GM21423 (cell line): ENCODE data around the gene LYSMD4.
"Not testable (repeated sequence)": the region's sequence is repeated elsewhere in the genome, so short reads cannot be mapped to it uniquely, and the experiment has no call there.

Experiments
- ATAC-seq: cut with Tn5 transposase; IDR thresholded peaks from one replicate; pipeline ENCODE4 v1.9.1; 2021; ENCODE audit warnings: mild to moderate bottlenecking, moderate library complexity; ENCODE audit not compliant: unreplicated experiment

The LYSMD4 gene

GRCh38 chr15:99733268-99734039, at the start of gene LYSMD4:
Gene LYSMD4, minus strand, starts transcription at chr15:99733437. Its CDS starts 1,438 bp downstream, at chr15:99731999.
- ATAC-seq: peak; percentile 99

- ATAC-seq: not testable (repeated sequence)
Measured at GRCh38 chr15:99782029-99782428, 48.8 kb upstream of the LYSMD4 start.

DNA sequence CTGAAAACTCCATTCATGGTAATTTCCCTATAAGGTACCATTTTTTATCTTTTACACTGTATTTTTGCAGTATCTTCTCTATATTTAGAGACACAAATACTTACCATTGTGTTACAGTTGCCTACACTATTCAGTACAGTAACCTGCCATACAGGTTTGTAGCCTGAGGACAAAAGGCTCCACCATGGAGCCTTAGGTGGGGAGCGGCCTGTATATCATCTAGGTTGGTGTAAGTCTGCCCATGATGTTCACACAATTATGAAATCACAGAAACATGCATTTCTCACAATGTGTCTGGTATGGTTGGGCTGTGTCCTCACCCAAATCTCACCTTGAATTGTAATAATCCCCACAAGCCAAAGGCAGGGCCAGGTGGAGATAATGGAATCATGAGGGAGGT, 43.9 kb upstream of the LYSMD4 start:
- ATAC-seq: no peak

DNA sequence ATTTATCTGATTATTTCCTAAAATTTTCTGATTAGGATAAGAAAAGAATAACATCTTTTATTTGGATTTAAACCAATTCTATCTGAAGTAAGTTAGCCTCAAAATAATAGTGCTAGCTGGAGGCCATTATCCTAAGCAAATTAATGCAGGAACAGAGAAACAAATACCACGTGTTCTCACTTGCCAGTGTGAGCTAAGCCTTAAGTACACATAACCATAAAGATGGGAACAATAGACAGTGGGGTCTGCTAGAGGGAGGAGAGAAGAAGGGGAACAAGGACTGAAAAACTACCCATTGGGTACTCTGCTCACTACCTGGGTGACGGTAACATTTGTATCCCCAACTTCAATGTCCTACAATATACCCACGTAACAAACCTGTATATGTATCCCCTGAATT, 31.3 kb upstream of the LYSMD4 start:
- no peak for ATAC-seq

DNA sequence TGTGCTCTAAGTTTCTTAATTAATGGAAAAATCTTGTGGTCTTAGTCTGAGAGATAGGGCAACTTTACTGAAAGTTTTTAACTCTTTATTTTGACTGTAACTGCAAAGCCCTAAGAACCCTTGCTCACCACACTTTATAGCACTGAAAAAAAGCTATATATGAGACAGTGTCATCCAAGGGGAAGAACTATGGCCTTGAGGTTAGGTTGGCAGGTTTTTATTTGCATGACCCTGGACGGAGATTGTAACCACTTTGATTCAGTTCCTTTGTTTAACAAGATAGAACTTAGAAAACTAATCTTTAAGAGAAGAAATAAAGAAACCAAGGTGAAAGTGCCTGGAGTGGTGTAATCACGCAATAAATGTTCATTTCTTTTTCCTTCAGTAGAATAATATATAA, 30.6 kb upstream of the LYSMD4 start:
- ATAC-seq: peak; percentile 79

DNA sequence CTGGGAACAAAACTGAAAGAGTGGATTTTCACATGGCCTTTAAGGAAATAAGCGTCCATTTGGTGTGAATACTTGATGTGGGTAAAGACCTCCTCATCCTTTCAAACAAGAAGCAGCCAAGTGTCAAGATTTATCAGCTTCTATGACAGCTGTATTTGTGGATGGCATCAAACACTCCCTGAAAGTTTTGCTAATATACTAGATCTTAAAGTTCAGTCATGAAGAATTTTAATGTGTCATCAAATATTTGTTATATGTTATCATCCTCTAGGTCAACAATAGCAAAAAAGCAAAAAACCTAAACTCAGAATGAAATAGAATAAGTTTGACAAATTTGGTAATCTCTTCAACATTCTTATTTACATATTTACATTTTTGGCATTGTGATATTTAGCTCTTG, 29.1 kb upstream of the LYSMD4 start:
- ATAC-seq: no peak

- ATAC-seq: peak; percentile 90
Measured at GRCh38 chr15:99755692-99756409, 22.6 kb upstream of the LYSMD4 start.

GRCh38 chr15:99753066-99753465, 19.8 kb upstream of the LYSMD4 start:
- no peak for ATAC-seq

- no peak for ATAC-seq
Measured at GRCh38 chr15:99752556-99752955, 19.3 kb upstream of the LYSMD4 start.

DNA sequence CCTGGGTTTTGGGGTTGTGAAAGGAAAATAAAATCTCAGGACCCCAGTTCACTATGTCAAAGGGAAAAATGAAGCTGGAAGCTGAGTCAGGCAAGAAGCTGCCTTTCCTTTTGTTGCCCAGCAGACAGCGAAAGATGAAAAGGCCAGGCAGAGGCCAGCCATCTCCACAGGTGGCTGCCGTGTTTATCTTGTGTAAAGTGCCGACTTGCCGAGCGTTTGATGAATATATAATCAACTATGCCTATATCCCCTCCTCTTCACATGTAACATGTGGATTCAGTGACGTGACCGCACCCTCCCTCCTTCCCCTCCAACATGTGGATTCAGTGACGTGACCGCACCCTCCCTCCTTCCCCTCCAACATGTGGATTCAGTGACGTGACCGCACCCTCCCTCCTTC, 17.1 kb upstream of the LYSMD4 start:
- not testable (repeated sequence) for ATAC-seq

DNA sequence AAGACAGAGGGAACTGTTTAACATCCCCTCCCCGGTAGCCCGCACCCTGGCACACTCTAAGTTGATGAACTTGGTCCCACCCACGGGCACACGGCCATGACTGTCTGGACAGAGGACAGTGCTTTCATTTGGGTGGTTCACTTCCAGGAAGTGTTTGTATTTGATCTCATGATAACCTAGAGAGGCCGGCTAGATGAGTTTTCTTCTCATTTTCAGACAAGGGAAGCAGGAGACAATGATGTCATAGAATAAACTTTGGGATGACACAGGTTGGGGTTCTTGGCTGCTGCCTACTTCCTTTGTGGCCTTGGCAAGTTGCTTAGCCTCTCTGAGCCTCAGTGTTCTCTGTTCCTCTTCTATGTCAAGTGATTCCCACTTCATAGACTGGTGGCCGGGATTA, 16.1 kb upstream of the LYSMD4 start:
- ATAC-seq: no peak

- ATAC-seq: no peak
Measured at GRCh38 chr15:99745370-99746086, 12.3 kb upstream of the LYSMD4 start.

- ATAC-seq: no peak
Measured at GRCh38 chr15:99744142-99744541, 10.9 kb upstream of the LYSMD4 start.

DNA sequence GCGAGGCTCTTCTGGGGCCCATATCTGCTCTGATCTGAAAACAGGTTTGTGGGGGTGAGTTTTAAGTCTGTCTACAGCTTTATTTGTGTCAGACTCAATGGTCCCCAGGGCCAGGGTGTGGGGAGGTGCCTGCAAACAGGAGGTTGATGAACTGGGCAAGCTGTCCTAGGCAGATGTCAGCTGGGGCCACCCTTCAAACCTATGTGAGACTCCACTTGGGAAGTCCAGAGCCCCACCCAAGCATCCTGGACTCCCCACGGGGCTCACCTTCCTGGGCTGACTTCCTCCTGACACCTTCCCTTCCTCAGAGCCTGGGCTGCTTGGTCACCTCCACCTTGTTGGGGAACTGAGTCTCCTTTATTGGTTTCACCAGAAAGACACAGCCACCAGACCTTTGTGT, 8.6 kb upstream of the LYSMD4 start:
- no peak for ATAC-seq

DNA sequence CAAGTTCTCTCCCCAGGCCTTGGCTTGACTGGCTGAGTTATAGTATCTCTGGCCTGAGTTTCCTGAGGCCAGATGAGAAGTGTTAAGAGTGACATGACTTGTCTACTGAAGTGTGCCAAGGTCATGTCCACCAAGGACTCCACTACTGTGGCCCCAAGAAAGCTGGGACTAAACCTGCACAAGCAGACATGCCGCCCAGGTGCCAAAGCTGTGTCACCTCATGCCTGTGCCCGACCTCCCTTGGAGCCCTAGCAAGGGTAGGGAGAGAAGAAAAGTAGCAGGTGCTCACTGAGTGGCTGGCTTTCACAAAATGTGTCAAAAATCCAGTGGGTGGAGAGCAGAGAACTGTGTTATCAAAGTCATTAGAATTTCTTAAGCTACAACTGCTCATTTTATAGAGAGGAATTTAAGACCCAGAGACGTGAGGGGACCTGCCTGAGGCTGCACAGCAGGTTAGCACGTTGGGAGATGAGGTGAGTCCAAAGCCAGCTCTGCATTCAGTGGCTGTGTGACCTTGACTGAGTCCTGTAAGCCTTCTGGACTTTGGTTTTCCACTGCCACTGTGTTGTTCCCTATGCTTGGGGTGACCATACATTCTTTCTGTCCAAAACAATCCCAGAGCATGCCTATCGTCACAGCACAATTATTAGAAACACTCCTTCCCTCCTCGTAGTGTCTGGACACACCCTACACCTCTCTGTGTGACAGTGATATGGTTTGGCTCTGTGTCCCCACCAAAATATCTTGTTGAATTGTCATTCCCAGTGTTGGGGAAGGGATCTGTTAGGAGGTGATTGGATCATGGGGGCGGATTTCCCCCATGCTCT, 5.0 kb upstream of the LYSMD4 start:
- no peak for ATAC-seq

GRCh38 chr15:99736702-99737101, 3.5 kb upstream of the LYSMD4 start:
- ATAC-seq: no peak

DNA sequence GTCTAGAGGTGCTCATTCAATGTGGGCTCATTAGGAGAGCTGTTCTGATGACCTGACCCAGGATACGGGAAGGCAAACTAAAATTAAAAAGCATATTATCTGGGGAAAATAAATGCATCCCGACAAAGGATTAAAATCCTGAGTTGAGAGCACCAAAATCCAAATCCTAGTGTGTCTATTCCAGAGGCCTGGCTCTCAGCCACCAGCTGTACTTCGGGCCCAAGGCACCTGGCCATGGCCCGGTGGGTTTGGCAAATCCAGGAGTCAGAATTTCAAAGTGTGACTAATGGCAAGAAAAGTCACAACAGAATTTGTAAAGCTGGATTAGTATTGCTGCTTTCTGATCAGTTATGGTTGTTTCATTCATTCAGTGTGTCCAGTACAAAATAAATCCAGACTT, 2.6 kb upstream of the LYSMD4 start:
- ATAC-seq: no peak

DNA sequence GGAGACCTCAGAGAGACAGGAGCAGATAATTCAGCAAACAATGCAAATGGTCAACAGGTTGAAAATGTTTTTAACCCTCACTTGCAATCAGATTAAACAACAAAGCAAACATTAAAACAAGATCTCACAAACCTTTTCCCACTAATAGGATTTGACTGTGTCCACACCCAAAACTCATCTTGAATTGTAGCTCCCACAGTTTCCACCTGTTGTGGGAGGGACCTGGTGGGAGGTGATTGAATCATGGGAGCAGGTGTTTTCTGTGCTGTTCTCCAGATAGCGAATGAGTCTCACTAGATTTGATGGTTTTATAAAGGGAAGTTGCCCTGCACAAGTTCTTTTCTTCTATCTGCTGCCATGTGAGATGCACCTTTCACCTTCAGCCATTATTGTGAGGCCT, 1.3 kb upstream of the LYSMD4 start:
- ATAC-seq: no peak

GRCh38 chr15:99734040-99734291, 729 bp upstream of the LYSMD4 start:
- ATAC-seq: not testable (repeated sequence)

- ATAC-seq: peak; percentile 12
Measured at GRCh38 chr15:99732751-99733267, 428 bp downstream of the LYSMD4 start.
